Activated naive CD4-positive, alpha-beta T cell treated with anti-CD3 and anti-CD28 coated beads, Interleukin-2, amount 10 ng/mL, durations not matched to agents 7 days and 5 days (primary cell): ENCODE data around the gene IPP.

Source experiments
- CTCF ChIA-PET: fragments of 350-600 bp; sonication (Branson Sonifier 250); formaldehyde crosslinking; loops from one replicate; lab custom pipeline; 2021; ENCODE audit warnings: antibody characterized with exemption; lab: Charles Lee
- DNase-seq: peaks from one replicate; pipeline ENCODE4 v3.0.0-alpha.2; 2020
- H3K27ac Mint-ChIP-seq: one replicate; pipeline ENCODE4 v1.8.0; 2021; ENCODE audit warnings: mild to moderate bottlenecking, moderate library complexity, mixed read lengths
- H3K27me3 Mint-ChIP-seq: one replicate; pipeline ENCODE4 v1.8.0; 2021; ENCODE audit warnings: mild to moderate bottlenecking, mixed read lengths
- H3K36me3 Mint-ChIP-seq: one replicate; pipeline ENCODE4 v1.8.0; 2021; ENCODE audit warnings: mixed read lengths
- H3K4me1 Mint-ChIP-seq: one replicate; pipeline ENCODE4 v1.8.0; 2021; ENCODE audit warnings: mixed read lengths
- H3K4me3 Mint-ChIP-seq: one replicate; pipeline ENCODE4 v1.8.0; 2021; ENCODE audit warnings: mild to moderate bottlenecking, moderate library complexity, mixed read lengths
- H3K9me3 Mint-ChIP-seq: one replicate; pipeline ENCODE4 v1.8.0; 2021; ENCODE audit warnings: mixed read lengths

Gene IPP

DNA sequence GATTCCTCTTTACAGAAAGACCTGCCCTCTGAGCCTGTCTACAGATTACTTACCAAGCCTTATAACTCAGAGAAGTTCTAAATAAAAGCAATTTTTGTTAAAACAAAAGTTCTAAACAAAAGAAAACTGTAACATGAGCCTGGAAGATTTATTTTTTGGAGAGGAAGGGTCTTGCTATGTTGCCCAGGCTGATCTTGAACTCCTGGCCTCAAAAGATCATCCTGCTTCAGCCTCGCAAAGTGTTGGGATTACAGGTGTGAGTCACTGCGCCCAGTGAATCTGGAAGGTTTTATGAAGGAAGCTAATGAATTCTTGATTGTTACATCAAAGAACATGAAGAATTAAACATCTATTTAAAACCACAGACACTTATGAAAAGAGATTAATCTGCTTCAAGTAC, 91.2 kb downstream of the IPP start:
- DNase-seq = no peak
- Mint-ChIP-seq H3K4me3 (no peak overlapping the region), H3K27me3 (no peaks in the 10 kb centered on the region), H3K4me1 (no peaks in the 10 kb centered on the region), H3K36me3 (peaks cover 51% of the 10 kb centered on the region), H3K9me3 (no peaks in the 10 kb centered on the region), H3K27ac (no peak overlapping the region)
- CTCF ChIA-PET = no interaction called here

DNA sequence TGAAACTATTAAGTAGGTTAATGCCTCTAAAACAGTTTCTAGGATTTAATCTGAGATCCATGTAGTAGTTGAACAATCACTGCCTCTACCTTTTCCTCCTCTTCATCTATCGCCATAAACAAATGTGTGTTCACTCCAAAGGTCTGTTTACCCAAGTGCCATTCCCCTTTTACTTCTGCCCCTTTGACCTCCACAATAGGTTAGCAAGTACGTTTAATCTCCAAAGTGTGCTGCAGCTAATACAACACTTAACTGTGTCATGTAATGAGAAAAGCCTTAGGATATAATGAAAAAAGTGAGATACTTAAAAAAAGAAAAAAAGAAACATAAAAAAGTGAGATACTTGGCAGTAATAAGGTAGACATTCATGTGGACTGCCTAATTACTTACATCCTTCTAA, 92.3 kb downstream of the IPP start:
- CTCF ChIA-PET = no interaction called here
- Mint-ChIP-seq H3K36me3 (peaks cover 51% of the 10 kb centered on the region), H3K27ac (no peak overlapping the region)

GRCh38 chr1:45656573-45657226, 93.8 kb downstream of the IPP start:
- Mint-ChIP-seq H3K27ac (peak overlapping the region; percentile 19), H3K4me3 (no peak overlapping the region), H3K27me3 (no peaks in the 10 kb centered on the region), H3K4me1 (no peaks in the 10 kb centered on the region), H3K36me3 (peaks cover 60% of the 10 kb centered on the region), H3K9me3 (no peaks in the 10 kb centered on the region)
- CTCF ChIA-PET = interaction anchor here (0.7 kb wide), 1 partner anchor 30 kb away, joined by 3 read pairs; no protein-coding TSS in a partner anchor
- DNase-seq = no peak

More for the DNA sequence above, 92.3 kb downstream of the IPP start:
- no peaks in the 10 kb centered on the region for H3K4me1 Mint-ChIP-seq
- no peaks in the 10 kb centered on the region for H3K9me3 Mint-ChIP-seq
- DNase-seq = no peak
- no peaks in the 10 kb centered on the region for H3K27me3 Mint-ChIP-seq
- H3K4me3 Mint-ChIP-seq = no peak overlapping the region

DNA sequence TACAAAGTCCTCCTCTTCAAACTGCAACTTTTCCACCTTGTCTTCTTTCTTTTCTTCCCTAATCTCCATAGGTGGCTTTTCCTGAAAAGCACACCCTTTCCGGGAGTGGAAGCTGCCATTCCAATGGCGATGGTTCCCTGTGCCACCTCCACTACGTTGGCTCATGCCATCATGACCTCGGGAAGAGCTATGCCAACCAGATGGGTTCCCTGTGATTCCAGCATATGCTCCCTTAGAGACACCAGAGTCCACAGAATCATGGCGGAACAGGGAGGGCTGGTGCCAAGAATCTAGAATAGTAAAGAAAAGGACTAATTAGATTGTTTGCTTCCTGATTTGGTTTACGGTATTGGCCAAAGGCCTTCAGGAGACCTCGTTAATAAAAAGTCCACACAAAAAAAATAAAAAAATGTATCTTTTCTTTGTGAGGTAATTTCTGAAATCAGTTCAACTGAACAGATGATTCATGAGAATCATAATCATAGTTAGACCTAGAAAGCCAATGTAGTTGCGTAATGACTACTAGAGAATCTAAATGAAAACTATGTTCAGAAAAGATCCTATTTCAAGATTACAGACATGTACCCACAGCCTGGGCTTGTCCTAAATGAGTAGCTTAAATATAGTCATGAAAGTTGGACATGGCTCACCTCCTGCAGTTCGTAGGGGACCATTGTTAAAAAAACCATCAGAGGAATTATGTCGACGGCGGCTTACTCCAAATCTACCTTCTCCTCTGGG, 95.7 kb downstream of the IPP start:
- CTCF ChIA-PET = interaction anchor here (1.2 kb wide), 1 partner anchor 9 kb away, joined by 9 read pairs; no protein-coding TSS in a partner anchor
- Mint-ChIP-seq H3K4me3 (no peak overlapping the region), H3K9me3 (no peaks in the 10 kb centered on the region)

More for the DNA sequence above, 95.7 kb downstream of the IPP start:
- DNase-seq = no peak
- Mint-ChIP-seq H3K4me1 (no peaks in the 10 kb centered on the region), H3K27ac (no peak overlapping the region), H3K27me3 (no peaks in the 10 kb centered on the region), H3K36me3 (peaks cover 64% of the 10 kb centered on the region)
